K562 (cell line): ENCODE results near the gene MRPL37. TPM values are rescaled to one million over a fixed set of nuclear protein-coding genes. Genes with fewer than 3 reads are reported as not detected.

Experiments used
- ATF6 ChIP-seq: sonication (generic); formaldehyde crosslinking; IDR thresholded peaks from 2 replicates; pipeline ENCODE4 v1.4.0; 2020; ENCODE audit warnings: mild to moderate bottlenecking, missing genetic modification reagents
- CHD4 ChIP-seq: fragments of 200-600 bp; sonication (generic); IDR thresholded peaks from 3 replicates; pipeline ENCODE4 v1.6.1; 2012; ENCODE audit warnings: low read depth, mild to moderate bottlenecking, mixed read lengths, low read length, inconsistent platforms; ENCODE audit not compliant: insufficient read depth, insufficient replicate concordance, poor library complexity, severe bottlenecking
- CHD7 ChIP-seq: fragments of 200-600 bp; sonication (generic); IDR thresholded peaks from one replicate; pipeline ENCODE4 v1.6.1; 2012; ENCODE audit warnings: mild to moderate bottlenecking, low read depth, low read length, inconsistent platforms
- E2F1 ChIP-seq: sonication (generic); formaldehyde crosslinking; IDR thresholded peaks from 2 replicates; pipeline ENCODE4 v1.8.1; 2023; ENCODE audit warnings: mild to moderate bottlenecking, missing genetic modification reagents, moderate library complexity
- ELF2 ChIP-seq: fragments of 250-450 bp; sonication (Bioruptor Pico); IDR thresholded peaks from 2 replicates; pipeline ENCODE4 v1.5.0; 2021; ENCODE audit warnings: mild to moderate bottlenecking
- HLTF ChIP-seq: fragments of 450-650 bp; IDR thresholded peaks from 2 replicates; pipeline ENCODE4 v1.6.1; 2016
- HNRNPL ChIP-seq: fragments of 200-400 bp; formaldehyde crosslinking; IDR thresholded peaks from 2 replicates; pipeline ENCODE4 v1.6.1; 2017; ENCODE audit warnings: low read depth, mild to moderate bottlenecking, low read length
- MNT ChIP-seq, 2 experiments: fragments of 450-650 bp; conservative IDR thresholded peaks; 2 replicates each; pipeline ENCODE4 v1.6.1; 2017; ENCODE audit warnings: mild to moderate bottlenecking in 2 of 2, moderate library complexity in 2 of 2
- SMC3 ChIP-seq: conservative IDR thresholded peaks from 2 replicates; pipeline ENCODE4 v1.6.1; 2011; ENCODE audit warnings: low read depth, low read length, improper control_type of control experiment; ENCODE audit not compliant: insufficient read depth
- SRSF9 ChIP-seq: fragments of 200-400 bp; formaldehyde crosslinking; IDR thresholded peaks from 2 replicates; pipeline ENCODE4 v1.6.1; 2017; ENCODE audit warnings: low read depth, low read length, borderline replicate concordance
- TBP ChIP-seq: optimal IDR thresholded peaks from 2 replicates; pipeline ENCODE3; 2011; ENCODE audit warnings: low read depth, low read length, improper control_type of control experiment
- TCF3 ChIP-seq: sonication (generic); formaldehyde crosslinking; IDR thresholded peaks from 2 replicates; pipeline ENCODE4 v1.4.0; 2020; ENCODE audit warnings: mild to moderate bottlenecking, missing genetic modification reagents
- polyA plus RNA-seq, 8 experiments: library from polyadenylated mRNA; depleted of rRNA in 4 of 8; stranded (reverse) in 5 of 8; unstranded in 3 of 8; fragments of >200 nt; fragmentation: Nextera tagmentation in 2 of 8; fragmentation: Illumina TruSeq in 1 of 8; extraction: Ambion mirVana in 2 of 8; extraction: Trizol in 1 of 8; gene quantifications; 2 replicates each; pipeline versions ENCODE4 v1.2.1 to v1.2.3, GENCODE V29; 2011 to 2014; ENCODE audit warnings: inconsistent platforms in 1 of 8, missing spikeins in 1 of 8
- total RNA-seq, 7 experiments: library from RNA; depleted of rRNA in 6 of 7; stranded (reverse); fragments of >200 nt in 6 of 7; fragmentation: Illumina TruSeq in 2 of 7; extraction: Trizol in 2 of 7; gene quantifications; 2 replicates each; pipeline versions ENCODE4 v1.2.1 to v1.2.3, GENCODE V29; 2011 to 2021; ENCODE audit warnings: low replicate concordance in 1 of 7

The MRPL37 gene
- total and polyA plus RNA-seq, 9 of the 15 experiments (the other 6 are each of a cell fraction or from before 2014, with no cell fraction given), result 52.2 to 303 (median 180) TPM

GRCh38 chr1:54212872-54213271, 12.9 kb downstream of the MRPL37 start (continued):
- TF ChIP-seq TBP, result peak; percentile 19
- no peak for TF ChIP-seq HNRNPL
- no peak for TF ChIP-seq CHD7
- no peak for TF ChIP-seq ATF6 (CRISPR knock-in tag)
- TF ChIP-seq ELF2 (CRISPR knock-in tag), result no peak
- peak; percentile 34 to 70; a peak in 3 of 4 replicates for TF ChIP-seq MNT (conservative IDR thresholded peaks at IDR 0.05)
- TF ChIP-seq HLTF, result no peak
- no peak for TF ChIP-seq SMC3
- peak; percentile 88 for TF ChIP-seq TCF3 (CRISPR knock-in tag)
- no peak for TF ChIP-seq E2F1 (CRISPR knock-in tag)
- no peak for TF ChIP-seq CHD4
- TF ChIP-seq SRSF9, result no peak
